HG03378 (cell line): Measurements from ENCODE around the gene HHAT.

Experiments used
- ATAC-seq: cut with Tn5 transposase; IDR thresholded peaks from one replicate; pipeline ENCODE4 v1.9.1; 2021; ENCODE audit warnings: mild to moderate bottlenecking, moderate library complexity; ENCODE audit not compliant: unreplicated experiment

HHAT gene

DNA sequence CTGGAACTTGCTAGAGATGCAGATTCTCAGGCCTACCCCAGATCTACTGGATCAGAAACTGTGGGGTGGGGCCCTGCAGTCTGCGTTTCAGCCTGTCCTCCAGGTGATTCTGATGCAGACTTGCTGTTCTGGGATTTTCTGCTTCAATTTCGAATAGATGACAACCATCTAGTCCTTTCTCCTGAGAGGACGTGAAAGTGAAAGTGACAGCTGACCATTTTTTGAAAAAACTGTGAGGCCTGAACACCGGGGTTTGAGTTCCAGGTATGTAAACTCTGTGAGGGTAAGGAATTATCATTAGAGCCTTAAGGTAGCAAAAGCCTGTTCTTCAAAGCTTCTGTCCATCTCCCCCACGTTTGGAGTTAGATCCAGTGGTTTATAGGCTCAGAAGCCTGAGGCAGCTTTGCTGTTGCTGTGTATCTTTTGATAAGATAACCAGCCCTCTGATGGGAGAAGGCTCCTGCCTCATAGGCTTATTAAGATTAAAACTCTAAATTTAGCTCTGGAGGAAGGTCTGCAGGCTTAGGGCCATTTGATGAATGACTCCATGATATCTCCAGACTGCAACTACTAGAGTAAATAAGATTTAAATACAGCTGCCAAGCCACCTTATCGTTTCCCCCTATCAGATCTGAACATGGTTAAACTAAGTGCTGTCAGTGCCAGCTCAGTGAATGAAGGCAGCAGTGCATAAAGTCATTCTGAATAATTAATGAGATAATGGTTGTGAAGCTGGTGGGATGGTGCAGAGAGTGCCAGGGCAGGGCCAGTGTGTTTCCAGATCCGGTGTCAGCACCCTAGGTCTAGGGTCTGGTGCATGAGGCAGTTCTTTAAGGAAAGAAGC lies 335.2 kb downstream of the HHAT start:
- no peak for ATAC-seq

DNA sequence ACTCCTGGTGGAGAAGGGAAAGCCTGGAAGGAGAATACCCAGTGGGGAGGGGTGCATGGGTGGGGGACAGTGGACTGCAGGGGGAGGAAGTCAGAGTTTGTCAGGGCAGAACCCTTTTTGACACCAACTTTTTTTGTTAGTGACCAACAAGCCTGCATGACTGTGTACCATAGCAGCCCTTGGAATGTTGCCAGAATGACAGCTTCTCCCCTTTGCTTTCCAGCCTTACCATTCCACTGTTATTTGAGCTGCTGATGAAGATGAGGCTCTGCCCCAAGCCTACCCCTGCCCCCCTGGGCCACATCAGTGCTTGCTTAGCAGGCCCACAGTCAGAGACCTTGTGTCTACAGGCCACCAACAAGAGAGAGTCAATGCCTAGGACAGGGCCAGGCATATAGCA lies 341.2 kb downstream of the HHAT start:
- no peak for ATAC-seq

GRCh38 chr1:210674151-210674550 lies 345.4 kb downstream of the HHAT start:
- no peak for ATAC-seq

DNA sequence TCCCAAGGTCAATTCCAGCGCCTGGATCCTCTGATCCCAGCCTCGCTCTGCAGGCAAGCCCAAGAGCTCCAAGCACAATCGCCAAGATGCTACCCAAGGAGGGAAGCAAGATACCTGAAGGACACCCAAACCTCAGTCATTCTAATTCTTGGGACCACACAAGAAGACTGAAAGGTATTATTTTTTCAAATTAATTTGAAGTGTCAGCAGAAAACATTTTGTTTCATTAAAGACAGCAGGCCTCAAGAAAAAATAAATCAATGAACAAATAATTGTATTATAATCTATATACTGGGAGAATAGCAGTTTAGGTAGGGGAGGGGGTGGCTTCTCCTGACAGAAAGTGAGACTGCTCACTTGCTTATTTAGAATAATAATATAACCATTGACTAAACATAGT lies 347.8 kb downstream of the HHAT start:
- no peak for ATAC-seq

GRCh38 chr1:210677533-210677932 lies 348.8 kb downstream of the HHAT start:
- ATAC-seq = no peak

DNA sequence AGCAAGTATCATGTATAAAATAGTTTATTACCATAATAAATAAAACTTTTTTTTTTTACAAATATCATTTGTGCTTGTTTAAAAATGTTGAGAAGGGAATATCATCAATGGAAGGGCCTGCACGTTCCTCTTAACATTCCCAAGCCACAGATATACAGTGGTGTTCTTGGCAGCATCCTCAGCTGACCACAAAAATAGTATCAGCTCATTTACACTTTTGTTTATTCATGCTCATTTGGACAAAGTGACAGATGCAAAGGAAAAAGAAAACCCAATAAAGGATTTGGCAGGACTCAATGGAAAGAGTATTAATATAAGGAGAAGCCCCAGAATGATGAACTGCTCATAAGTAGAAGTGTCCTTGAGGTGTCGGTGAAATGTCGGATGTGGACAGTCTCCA lies 349.6 kb downstream of the HHAT start:
- no peak for ATAC-seq

DNA sequence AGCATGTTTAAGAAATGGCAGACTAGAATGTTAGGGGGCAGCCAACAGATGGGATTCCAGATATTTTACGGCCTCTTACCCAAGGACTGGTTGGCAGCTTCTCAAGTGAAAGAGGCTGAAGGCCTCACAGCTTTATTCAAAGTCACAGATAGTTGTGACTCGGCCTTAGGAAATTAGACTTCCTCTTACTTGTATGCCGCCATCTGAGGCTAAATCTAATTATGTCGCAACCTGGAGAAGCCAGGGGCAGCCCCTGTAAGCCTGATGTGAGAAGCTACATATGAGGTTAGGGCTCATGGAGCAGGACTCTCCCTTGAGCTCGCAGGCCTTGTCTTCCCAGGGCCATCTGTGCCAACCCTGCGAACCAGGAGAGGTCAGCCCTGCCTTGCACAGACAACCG lies 352.5 kb downstream of the HHAT start:
- no peak for ATAC-seq

- ATAC-seq = no peak
Observed at GRCh38 chr1:210683403-210684047, 354.8 kb downstream of the HHAT start.

GRCh38 chr1:210684466-210685294 lies 356.0 kb downstream of the HHAT start:
- peak; percentile 89 for ATAC-seq

- no peak for ATAC-seq
Observed at GRCh38 chr1:210685295-210685650, 356.6 kb downstream of the HHAT start.

GRCh38 chr1:210686841-210687240 lies 358.1 kb downstream of the HHAT start:
- ATAC-seq = no peak

- ATAC-seq = no peak
Observed at GRCh38 chr1:210687582-210688279, 359.0 kb downstream of the HHAT start.

- no peak for ATAC-seq
Observed at GRCh38 chr1:210688512-210689234, 360.0 kb downstream of the HHAT start.

GRCh38 chr1:210689826-210690225 lies 361.1 kb downstream of the HHAT start:
- ATAC-seq = no peak

- no peak for ATAC-seq
Observed at GRCh38 chr1:210690236-210690635, 361.5 kb downstream of the HHAT start.

DNA sequence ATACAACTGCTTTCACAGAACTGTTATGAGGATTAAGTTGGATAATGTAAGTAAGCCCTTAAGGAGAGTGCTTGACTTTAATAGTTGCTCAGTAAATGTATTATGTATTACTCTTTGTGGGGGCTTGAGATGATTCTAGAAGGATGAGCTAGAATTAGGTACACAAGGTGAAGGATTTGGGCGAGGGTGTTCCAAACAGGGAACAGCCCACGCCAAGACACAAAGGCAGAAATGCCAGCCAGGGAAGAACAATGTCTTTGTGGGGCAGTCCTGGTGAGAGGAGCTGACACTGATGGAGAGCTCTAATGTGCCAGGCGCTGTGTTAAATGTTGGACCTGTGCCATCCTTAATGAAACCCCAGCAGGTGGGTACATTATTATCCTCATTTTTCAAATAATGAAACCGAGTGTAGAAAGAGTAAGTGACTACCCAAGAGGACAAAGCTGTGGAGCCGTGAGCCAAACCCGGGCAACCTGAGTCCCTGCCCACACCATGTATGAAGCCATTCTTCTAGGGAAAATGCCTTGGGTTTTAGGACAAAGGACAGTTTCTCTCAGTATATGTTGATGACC lies 362.4 kb downstream of the HHAT start:
- no peak for ATAC-seq

GRCh38 chr1:210692796-210693195 lies 364.1 kb downstream of the HHAT start:
- no peak for ATAC-seq

DNA sequence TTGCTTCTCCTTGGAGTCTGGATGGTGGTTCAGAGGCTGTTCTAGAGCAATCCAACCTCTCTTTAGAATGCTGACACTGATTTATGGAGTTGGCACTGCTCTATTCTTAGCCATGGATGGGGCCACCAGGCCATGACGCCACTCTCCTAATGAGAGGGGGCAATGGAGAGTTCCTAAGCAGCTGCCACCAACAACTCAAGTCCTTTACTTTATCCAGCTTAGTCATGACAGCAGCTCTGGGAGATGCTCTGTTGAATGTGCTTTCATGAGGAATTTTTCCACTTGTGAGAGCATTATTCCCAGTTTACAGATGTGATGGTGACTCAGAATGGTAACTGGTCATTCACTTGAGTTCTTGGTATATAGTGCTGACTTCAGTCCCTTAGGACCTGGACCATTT lies 366.3 kb downstream of the HHAT start:
- ATAC-seq = no peak

GRCh38 chr1:210696709-210697108 lies 368.0 kb downstream of the HHAT start:
- peak; percentile 98 for ATAC-seq

DNA sequence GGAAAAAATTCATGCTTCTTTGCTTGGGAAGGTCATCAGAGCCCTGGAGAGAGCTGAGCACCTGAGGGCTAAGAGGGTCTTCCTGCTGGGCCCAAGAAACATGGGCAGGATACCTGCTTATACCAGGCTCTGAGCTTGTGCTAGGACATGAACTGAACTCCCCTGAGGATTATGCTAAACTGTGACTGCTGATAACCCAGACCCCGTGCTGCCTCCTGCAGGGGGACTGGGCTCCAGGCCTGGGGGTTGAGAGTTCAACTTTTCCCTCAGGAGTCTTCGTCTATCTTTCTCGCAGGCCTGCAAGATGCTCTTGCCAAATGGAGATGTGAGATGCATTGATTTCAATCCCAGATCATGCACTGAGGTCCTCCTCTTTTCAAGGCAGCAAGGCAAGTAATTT lies 368.5 kb downstream of the HHAT start:
- ATAC-seq = no peak
